SU-DHL-6 (cell line): Measurements from ENCODE around the gene ZBTB8OS.

Experiments used
- H2AFZ ChIP-seq: fragments of 200-600 bp; sonication (generic); 2 replicates; pipeline ENCODE4 v1.6.1; 2014; ENCODE audit warnings: low read depth, mild to moderate bottlenecking, moderate library complexity, mixed read lengths, antibody characterized with exemption, low read length; ENCODE audit not compliant: severe bottlenecking
- H3F3A ChIP-seq: fragments of 200-600 bp; shearing (Covaris generic); 2 replicates; pipeline ENCODE4 v1.6.0; 2016; ENCODE audit warnings: antibody characterized with exemption, mild to moderate bottlenecking; ENCODE audit not compliant: insufficient read depth
- H3K27ac ChIP-seq: fragments of 200-600 bp; sonication (generic); 2 replicates; pipeline ENCODE4 v1.5.1; 2016; ENCODE audit warnings: low read depth, mild to moderate bottlenecking, low read length, moderate library complexity, mixed read lengths
- H3K27me3 ChIP-seq: fragments of 200-600 bp; sonication (generic), shearing (Covaris generic); 2 replicates; pipeline ENCODE4 v1.6.0; 2014; ENCODE audit warnings: mild to moderate bottlenecking, low read length
- H3K36me3 ChIP-seq: fragments of 200-600 bp; sonication (generic); 2 replicates; pipeline ENCODE4 v1.6.1; 2014; ENCODE audit warnings: mild to moderate bottlenecking, low read length, mixed read lengths
- H3K4me2 ChIP-seq: fragments of 300-600, 200-600 bp; shearing (Covaris generic), sonication (generic); 2 replicates; pipeline ENCODE4 v1.6.0; 2014; ENCODE audit warnings: low read length, low read depth, mild to moderate bottlenecking; ENCODE audit not compliant: poor library complexity, severe bottlenecking
- H3K4me3 ChIP-seq: fragments of 200-600 bp; sonication (generic); 2 replicates; pipeline ENCODE4 v1.5.1; 2014; ENCODE audit warnings: antibody characterized with exemption, low read length, mild to moderate bottlenecking, mixed read lengths; ENCODE audit not compliant: insufficient read depth, poor library complexity, severe bottlenecking
- H3K79me2 ChIP-seq: fragments of 200-600 bp; sonication (generic); 2 replicates; pipeline ENCODE4 v1.6.1; 2014; ENCODE audit warnings: mild to moderate bottlenecking, low read length, moderate library complexity; ENCODE audit not compliant: insufficient read depth
- H3K9ac ChIP-seq: fragments of 200-600 bp; sonication (generic); 2 replicates; pipeline ENCODE4 v1.7.0; 2014; ENCODE audit warnings: mild to moderate bottlenecking, low read length
- H3K9me2 ChIP-seq: fragments of 200-600 bp; sonication (generic); replicated peaks from 2 replicates; pipeline ENCODE4 v1.6.1; 2014; ENCODE audit warnings: low read length; ENCODE audit not compliant: insufficient read depth
- H3K9me3 ChIP-seq: fragments of 200-600 bp; sonication (generic); 2 replicates; pipeline ENCODE4 v1.6.1; 2014; ENCODE audit warnings: low read length, mixed read lengths; ENCODE audit not compliant: insufficient read depth
- H4K20me1 ChIP-seq: fragments of 200-600 bp; sonication (generic); 2 replicates; pipeline ENCODE4 v1.6.1; 2014; ENCODE audit warnings: low read depth, mild to moderate bottlenecking, antibody characterized with exemption, low read length, moderate library complexity, mixed read lengths
- EZH2phosphoT487 ChIP-seq: fragments of 200-600 bp; sonication (generic), shearing (Covaris generic); conservative IDR thresholded peaks from 2 replicates; pipeline ENCODE4 v1.6.1; 2018; ENCODE audit warnings: mild to moderate bottlenecking, antibody characterized with exemption, low read length, moderate library complexity, mixed read lengths
- TF ChIP-seq, protein P1 (sequence below): fragments of 200-600 bp; sonication (generic); IDR thresholded peaks from one replicate; pipeline ENCODE4 v1.5.1; 2017; ENCODE audit warnings: antibody characterized with exemption, mild to moderate bottlenecking, low read length, moderate library complexity; ENCODE audit not compliant: insufficient read depth, poor library complexity, severe bottlenecking

ZBTB8OS gene

DNA sequence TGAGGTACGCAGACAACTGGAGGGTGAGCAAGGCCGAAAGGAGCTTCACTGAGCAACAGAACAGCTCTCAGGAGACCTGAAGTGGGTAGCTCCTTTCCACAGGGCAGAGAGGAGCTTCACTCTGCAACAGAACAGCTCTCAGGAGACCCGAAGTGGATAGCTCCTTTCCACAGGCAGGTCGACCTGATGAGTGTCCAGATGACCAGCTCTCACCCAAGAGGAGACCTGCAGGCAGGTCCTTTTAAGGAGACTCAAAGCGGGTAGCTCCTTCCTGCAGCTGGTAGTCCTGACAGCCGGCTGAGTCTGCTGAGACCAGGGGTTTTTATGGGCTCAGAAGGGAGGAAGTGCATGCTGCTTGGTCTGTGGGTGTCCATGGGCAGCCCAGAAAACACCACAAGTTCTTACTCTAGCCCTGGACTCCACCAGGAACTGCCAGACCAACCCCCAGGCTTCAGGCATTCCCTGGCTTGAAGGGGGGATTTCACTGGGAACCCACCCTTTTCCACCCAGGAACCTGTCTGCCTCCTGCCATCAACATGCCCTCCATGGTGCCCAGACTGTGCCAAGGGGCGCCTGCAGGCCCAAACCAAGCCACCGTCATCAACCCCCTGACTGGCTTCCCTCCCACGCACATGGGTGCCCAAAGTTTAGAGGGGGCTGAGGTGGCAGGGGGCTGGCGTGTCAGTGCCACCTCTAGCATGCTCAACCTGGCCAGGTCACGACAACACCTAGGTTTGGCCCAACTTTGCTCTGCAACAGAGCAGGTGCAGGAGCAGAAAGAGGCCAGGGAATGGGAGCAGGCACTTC, 43.6 kb downstream of the ZBTB8OS start:
- Histone ChIP-seq H3K27me3 (no peaks in the 10 kb centered on the region), H3K9me3 (no peaks in the 10 kb centered on the region), H3K36me3 (no peaks in the 10 kb centered on the region), H4K20me1 (no peaks in the 10 kb centered on the region), H2AFZ (no peak overlapping the region), H3F3A (no peaks in the 10 kb centered on the region), H3K79me2 (no peaks in the 10 kb centered on the region), H3K4me2 (no peak overlapping the region), H3K4me3 (no peak overlapping the region), H3K9me2 (no peaks in the 10 kb centered on the region), H3K27ac (no peak overlapping the region), H3K9ac (no peak overlapping the region)
- TF ChIP-seq EZH2phosphoT487 = no peak
- TF ChIP-seq, protein P1, sequence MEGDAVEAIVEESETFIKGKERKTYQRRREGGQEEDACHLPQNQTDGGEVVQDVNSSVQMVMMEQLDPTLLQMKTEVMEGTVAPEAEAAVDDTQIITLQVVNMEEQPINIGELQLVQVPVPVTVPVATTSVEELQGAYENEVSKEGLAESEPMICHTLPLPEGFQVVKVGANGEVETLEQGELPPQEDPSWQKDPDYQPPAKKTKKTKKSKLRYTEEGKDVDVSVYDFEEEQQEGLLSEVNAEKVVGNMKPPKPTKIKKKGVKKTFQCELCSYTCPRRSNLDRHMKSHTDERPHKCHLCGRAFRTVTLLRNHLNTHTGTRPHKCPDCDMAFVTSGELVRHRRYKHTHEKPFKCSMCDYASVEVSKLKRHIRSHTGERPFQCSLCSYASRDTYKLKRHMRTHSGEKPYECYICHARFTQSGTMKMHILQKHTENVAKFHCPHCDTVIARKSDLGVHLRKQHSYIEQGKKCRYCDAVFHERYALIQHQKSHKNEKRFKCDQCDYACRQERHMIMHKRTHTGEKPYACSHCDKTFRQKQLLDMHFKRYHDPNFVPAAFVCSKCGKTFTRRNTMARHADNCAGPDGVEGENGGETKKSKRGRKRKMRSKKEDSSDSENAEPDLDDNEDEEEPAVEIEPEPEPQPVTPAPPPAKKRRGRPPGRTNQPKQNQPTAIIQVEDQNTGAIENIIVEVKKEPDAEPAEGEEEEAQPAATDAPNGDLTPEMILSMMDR = no peak

DNA sequence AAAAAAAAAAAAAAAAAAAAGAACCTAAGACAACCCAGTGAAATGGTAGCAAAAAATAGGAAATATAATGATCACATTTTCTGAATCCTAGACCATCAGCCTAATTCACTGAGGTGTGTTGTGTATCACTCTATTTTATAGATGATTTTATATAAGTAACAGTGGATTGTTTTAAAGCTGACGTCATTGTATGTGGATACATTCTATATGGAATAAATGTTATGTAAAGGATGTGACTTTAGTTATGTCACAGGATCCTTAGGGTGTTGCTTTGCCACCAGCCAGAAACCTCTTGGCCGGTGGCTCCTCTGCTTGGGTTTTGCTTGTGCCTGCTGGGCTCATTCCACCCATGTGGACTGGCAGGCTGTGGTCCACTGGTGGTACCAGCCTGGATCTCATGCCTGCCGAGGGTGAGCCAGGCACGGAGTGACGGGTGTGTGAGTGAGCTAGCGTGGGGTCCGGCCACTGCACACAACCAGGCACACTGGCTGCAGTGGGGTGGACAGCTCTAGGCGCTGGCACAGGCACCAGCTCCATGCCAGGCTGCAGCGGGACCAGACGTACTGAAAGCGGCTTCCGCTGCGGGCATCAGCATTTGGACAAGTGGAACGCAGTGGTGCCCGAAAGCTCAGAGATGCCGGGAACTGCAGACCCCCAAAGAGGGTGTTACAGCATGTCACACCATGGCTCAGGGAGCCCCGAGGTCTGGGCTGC, 44.5 kb downstream of the ZBTB8OS start:
- Histone ChIP-seq H2AFZ (no peak overlapping the region), H3K9me3 (no peaks in the 10 kb centered on the region), H3K27ac (no peak overlapping the region), H3K9ac (no peak overlapping the region), H3K36me3 (no peaks in the 10 kb centered on the region), H3K4me3 (no peak overlapping the region), H3K4me2 (no peak overlapping the region), H3F3A (no peaks in the 10 kb centered on the region), H4K20me1 (no peaks in the 10 kb centered on the region), H3K27me3 (no peaks in the 10 kb centered on the region), H3K9me2 (no peaks in the 10 kb centered on the region), H3K79me2 (no peaks in the 10 kb centered on the region)
- TF ChIP-seq EZH2phosphoT487 = no peak
- TF ChIP-seq, protein P1 = no peak

DNA sequence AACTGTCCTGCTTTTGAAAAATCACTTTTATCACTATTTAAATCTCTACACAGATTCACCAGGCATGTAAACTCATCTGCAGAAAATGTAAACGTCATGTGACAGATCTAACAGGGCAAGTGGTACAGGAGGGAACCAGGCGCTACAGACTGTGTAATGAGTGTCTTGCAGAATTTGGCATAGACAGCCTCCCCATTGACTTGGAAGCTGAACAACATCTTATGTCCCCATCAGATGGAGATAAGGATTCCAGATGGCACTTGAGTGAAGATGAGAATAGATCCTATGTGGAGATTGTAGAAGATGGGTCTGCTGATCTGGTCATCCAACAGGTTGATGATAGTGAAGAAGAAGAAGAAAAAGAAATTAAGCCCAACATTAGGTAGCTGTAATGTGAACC, 50.3 kb downstream of the ZBTB8OS start:
- Histone ChIP-seq H3K9me3 (no peaks in the 10 kb centered on the region), H3K27me3 (no peaks in the 10 kb centered on the region), H3K27ac (no peak overlapping the region), H3K9ac (no peak overlapping the region), H3K79me2 (no peaks in the 10 kb centered on the region), H3K4me2 (no peak overlapping the region), H4K20me1 (no peaks in the 10 kb centered on the region), H3F3A (no peaks in the 10 kb centered on the region), H3K9me2 (no peaks in the 10 kb centered on the region), H2AFZ (no peak overlapping the region), H3K4me3 (no peak overlapping the region), H3K36me3 (no peaks in the 10 kb centered on the region)
- TF ChIP-seq, protein P1 = no peak
- no peak for TF ChIP-seq EZH2phosphoT487
